GM19467 (cell line): Measurements from ENCODE around the gene CCNDBP1.
"Not testable (repeated sequence)": the region's sequence is repeated elsewhere in the genome, so short reads cannot be mapped to it uniquely, and the experiment has no call there.

Source experiments
- ATAC-seq: cut with Tn5 transposase; IDR thresholded peaks from one replicate; pipeline ENCODE4 v1.9.1; 2021; ENCODE audit warnings: mild to moderate bottlenecking, moderate library complexity; ENCODE audit not compliant: unreplicated experiment

CCNDBP1 gene, protein sequence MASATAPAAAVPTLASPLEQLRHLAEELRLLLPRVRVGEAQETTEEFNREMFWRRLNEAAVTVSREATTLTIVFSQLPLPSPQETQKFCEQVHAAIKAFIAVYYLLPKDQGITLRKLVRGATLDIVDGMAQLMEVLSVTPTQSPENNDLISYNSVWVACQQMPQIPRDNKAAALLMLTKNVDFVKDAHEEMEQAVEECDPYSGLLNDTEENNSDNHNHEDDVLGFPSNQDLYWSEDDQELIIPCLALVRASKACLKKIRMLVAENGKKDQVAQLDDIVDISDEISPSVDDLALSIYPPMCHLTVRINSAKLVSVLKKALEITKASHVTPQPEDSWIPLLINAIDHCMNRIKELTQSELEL

DNA sequence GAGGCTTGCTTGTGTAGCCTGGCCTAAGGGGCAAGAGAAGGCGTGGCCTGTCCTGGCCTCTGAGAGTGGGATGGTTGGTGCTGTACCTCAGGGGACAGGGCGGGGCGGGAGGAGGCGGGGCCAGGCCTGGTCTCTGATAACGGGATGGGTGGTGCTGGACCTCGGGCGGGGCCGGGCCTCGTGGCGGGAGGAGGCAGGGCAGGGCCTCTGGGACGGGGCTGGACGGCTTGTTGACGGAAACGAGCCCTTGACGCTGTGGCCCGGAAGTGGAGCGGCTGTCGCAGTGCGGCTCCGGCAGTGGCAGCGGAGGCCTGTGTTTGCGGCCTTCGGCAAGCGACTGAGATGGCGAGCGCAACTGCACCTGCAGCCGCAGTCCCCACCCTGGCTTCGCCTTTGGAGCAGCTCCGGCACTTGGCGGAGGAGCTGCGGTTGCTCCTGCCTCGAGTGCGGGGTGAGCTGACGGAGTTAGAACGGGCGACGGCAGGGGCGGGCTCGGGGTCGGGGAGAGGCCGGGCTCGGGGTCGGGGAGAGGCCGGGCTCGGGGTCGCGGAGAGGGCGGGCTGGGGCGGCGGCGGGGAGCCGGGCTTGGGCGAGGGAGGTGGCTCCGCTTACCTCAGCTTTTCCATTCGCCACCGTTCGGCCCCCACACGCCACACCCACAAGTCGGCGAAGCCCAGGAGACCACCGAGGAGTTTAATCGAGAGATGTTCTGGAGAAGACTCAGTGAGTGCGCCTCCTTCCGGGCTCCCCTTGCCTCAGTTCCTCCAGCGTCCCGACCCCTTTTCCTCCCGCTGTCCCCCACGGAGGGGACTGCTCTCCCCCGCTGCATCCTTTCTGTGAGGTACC is at the start of gene CCNDBP1:
TSS of gene CCNDBP1 (plus strand) at position 247 of the 846 bp plus-strand sequence. CDS start at position 343, 96 bp downstream.
- peak; percentile 92 for ATAC-seq

DNA sequence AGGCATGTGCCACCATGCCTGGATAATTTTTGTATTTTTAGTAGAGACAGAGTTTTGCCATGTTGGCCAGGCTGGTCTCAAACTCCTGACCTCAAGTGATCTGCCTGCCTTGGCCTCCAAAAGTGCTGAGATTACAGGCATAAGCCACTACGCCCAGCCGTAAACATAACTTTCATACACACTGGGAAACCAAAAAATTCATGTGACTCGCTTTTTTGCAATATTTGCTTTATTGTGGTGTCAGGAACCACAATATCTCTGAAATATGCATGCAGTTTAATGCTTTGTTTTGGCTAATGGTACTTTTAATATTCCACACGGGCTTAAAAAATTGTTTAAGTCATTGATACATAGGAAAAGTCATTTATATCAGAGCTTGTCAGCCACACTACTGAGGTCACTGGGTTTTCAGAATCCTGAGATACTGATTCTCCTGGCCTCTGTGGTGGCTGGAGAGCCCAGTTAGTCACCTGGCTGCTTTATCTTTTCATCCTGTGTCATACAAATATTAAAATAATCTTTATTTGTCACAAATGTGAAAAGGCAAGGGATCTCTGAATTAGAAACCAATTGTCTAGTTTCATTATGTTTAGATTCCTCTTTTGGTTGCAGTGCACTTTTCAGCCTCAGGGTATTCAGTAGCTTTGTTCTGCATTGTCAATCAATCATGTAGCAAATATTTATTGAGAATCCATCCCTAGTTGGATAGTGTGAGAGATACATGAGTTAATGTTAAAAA is 41.8 kb upstream of the CCNDBP1 start:
- ATAC-seq, result no peak

DNA sequence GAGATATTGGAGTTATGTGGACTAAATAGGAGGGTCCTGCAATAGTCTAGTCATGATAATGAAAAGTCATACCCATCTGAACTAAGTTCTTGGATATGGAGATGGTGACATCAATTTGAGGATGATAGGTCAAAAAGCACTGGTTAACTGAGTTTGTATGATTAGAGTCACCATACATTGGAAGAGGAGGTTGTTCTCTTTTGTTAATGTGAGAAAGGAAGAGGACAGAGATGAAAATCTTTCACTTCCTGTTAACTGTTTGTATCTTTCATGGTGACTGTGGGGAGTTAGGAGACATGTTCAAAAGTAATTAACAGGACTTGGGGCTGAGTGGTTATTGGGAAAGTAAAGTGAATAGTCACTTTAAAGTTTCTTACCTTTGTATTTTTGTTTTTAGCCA is 40.7 kb upstream of the CCNDBP1 start:
- no peak for ATAC-seq

DNA sequence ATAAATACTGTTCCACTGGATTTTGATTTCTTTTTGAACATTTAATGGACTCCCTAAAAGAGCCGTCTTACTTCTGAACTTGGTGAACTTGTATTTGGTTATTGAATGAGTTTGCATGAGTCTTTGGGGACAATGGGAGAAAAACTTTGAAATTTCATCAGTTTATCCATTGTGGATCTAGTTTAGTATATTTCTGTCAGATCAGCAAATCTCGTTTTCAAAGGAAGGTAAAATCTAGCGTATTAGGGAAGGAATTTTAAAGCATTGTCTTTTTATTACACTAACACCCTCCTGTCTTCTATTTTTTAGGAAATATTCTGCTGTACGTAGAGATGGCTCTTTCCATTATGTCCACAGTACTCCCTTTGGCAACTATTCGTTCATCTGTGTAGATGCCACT is 39.0 kb upstream of the CCNDBP1 start:
- no peak for ATAC-seq

DNA sequence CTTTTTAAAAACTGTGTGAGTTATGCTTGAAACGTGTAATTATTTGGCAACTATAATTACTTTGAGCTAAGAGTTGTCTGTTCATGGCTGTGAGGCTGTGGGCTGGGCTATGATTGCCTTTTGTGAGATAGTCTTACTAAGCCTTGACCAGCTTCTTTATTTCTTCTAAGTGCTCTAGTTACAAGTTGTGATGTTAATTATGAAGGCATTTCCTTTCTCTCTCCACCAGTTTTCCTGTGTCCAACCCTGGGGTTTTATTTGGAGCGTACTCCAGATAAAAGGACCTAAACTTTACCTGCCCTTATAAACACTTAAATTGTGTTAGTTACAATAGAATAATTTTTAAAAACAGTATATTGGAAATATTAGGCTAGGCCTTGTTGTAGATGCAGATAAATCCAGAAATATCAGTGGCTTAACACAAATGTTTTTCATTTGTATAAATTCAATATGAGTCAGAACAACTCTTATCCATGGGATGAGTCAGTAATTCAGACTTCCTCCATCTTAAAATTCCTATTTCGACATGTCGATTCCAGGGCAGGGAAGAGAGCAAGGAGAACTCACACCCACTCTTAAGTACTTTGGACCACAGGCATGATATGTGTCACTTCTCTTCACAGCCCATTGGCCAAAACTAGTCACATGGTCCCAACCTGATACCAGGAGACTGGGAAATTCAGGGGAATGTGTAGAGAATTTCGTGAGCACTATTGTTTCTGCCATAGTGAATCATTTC is 34.8 kb upstream of the CCNDBP1 start:
- no peak for ATAC-seq

DNA sequence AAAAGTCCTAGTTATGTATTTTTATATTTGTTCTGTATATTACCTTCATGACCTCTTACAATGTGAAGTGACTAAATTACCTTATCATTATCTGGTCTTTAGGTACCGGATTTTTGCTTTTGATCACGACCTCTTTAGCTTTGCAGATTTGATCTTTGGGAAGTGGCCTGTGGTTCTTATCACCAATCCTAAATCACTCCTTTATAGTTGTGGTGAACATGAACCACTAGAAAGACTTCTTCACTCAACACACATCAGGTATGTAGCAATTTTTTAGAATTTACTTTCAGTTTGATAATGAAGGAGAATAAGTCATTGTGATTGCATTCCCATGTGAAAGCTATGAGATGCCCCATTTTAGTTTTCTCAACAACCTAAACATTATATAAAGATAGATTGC is 33.5 kb upstream of the CCNDBP1 start:
- no peak for ATAC-seq

DNA sequence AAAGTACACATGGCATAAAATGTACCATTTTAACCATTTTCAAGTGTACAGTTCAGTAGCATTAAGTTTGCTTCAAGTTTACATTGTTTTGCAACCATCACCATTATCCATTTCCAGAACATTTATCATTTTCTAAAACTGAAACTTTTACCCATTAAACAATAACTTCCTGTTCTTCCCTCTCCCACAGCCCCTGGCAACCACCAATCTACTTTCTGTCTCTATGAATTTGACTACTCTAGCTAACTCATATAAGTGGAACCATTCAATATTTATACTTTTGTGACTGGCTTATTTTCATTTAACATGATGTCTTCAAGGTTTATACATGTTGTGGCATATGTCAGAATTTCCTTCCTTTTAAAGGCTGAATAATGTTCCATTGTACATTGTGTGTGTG is 31.9 kb upstream of the CCNDBP1 start:
- no peak for ATAC-seq

DNA sequence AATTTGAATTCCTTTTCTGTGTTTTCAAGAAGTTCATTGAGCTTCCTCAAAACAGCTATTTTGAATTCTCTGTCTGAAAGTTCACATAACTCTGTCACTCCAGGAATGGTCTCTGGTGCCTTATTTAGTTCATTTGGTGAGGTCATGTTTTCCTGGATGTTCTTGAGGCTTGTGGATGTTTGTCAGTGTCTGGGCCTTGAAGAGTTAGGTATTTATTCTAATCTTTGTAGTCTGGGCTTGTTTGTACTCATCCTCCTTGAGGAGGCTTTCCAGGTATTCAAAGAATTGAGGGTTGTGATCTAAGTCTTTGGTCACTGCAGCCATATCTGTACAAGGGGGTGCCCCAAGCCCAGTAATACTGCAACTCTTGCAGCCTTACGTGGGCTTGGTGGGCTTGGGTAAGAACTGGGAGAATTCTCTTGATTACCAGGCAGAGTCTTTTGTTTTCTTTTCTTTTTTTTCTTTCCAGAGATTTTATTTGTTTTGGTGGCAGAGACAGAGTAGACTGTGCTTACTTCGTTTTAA is 19.3 kb upstream of the CCNDBP1 start:
- ATAC-seq, result no peak

DNA sequence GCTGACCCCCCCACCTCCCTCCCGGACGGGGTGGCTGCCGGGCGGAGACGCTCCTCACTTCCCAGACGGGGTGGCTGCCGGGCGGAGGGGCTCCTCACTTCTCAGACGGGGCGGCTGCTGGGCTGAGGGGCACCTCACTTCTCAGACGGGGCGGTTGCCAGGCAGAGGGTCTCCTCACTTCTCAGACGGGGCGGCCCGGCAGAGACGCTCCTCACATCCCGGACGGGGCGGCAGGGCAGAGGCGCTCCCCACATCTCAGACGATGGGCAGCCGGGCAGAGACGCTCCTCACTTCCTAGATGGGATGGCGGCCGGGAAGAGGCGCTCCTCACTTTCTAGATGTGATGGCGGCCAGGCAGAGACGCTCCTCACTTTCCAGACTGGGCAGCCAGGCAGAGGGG is 17.9 kb upstream of the CCNDBP1 start:
- ATAC-seq, result not testable (repeated sequence)

DNA sequence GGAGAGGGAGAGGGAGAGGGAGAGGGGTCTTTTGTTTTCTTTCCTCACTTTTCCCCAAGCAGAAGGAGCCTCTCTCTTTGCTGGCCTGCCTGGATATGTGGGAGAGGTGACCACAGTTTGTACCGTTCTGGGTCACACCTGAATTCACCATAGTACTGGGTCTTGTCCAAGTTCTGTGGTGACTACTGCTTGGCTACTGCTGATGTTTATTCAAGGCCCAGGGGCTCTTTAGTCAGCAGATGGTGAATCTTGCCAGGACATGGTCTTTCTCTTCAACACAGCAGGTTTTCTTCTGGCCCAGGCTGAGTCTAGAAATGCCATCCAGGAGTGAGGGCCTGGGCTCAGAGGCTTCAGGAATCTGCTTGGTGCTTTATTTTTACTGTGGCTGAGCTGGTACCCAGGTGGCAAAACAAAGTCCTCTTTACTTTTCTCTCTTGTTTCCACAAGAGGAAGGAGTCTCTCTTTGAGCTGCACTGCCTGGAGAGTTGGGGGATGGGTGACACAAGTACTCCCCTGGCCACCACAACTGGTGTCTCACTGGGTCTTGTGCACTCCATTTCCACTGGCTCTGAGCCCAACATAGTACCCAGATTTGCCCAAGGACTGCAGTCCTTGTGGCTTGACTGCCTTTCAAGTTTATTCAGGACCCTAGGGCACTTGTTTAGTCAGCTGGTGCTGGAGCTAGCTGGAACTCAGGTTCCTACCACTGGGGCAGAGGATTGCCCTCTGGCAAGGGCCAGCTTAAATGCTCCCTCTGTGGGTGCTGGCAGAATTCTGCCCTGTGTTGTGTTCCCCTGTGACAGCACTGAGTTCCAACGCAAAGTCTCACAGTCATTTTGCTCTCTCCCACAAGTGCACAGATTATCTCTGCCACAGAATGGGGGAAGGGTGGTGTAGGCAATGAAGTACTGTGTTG is 16.8 kb upstream of the CCNDBP1 start:
- no peak for ATAC-seq

DNA sequence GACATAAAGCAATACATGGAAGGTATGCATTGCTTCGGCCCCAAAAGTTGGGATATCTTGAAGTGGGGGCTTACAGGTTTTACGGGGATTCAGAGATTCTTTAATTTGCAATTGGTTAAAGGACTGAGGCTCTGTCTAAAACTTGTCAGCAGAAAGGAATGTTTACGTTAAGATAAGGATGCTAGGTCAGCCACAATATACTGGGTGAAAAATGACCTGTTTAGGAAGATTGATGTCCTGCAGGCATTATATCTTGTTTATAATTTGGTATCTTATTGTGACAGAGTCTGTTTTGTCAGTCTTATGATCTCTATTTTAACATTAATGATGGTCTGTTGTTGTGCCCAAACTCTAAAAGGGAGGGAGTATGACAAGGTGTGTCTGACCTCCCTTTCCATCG is 15.3 kb upstream of the CCNDBP1 start:
- ATAC-seq, result no peak

DNA sequence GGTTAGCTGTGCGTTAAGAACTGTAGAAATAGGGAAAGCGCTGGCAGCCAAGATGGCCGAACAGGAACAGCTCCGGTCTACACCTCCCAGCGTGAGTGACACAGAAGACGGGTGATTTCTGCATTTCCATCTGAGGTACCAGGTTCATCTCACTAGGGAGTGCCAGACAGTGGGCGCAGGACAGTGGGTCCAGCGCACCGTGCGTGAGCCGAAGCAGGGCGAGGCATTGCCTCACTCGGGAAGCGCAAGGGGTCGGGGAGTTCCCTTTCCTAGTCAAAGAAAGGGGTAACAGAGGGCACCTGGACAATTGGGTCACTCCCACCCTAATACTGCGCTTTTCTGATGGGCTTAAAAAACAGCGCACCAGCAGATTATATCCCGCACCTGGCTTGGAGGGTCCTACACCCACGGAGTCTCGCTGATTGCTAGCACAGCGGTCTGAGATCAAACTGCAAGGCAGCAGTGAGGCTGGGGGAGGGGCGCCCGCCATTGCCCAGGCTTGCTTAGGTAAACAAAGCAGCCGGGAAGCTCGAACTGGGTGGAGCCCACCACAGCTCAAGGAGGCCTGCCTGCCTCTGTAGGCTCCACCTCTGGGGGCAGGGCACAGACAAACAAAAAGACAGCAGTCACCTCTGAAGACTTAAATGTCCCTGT is 9.4 kb upstream of the CCNDBP1 start:
- not testable (repeated sequence) for ATAC-seq

DNA sequence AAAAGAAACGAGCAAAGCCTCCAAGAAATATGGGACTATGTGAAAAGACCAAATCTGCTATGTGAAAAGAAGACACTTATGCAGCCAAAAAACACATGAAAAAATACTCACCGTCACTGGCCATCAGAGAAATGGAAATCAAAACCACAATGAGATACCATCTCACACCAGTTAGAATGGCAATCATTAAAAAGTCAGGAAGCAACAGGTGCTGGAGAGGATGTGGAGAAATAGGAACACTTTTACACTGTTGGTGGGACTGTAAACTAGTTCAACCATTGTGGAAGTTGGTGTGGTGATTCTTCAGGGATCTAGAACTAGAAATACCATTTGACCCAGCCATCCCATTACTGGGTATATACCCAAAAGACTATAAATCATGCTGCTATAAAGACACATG is 8.1 kb upstream of the CCNDBP1 start:
- ATAC-seq, result not testable (repeated sequence)

DNA sequence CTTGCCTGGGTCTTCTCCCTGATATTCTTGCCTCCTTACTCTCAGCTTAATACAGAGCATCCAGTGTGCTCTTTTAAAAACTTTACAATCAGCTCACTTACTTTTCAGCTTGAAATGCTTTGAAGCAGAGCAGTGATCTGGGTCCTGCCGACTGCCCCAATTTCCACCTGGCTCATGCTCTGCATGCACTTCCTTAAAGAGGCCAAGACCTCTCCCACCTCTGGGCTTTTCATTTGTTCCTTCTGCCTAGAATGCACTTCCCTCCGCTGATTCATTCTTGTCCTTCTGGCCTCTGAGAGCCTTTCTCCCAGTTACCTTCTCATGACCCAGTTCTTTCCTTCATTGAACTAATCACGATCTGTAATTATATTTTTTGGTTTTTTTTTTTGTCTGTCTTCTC is 1.9 kb upstream of the CCNDBP1 start:
- ATAC-seq, result no peak

DNA sequence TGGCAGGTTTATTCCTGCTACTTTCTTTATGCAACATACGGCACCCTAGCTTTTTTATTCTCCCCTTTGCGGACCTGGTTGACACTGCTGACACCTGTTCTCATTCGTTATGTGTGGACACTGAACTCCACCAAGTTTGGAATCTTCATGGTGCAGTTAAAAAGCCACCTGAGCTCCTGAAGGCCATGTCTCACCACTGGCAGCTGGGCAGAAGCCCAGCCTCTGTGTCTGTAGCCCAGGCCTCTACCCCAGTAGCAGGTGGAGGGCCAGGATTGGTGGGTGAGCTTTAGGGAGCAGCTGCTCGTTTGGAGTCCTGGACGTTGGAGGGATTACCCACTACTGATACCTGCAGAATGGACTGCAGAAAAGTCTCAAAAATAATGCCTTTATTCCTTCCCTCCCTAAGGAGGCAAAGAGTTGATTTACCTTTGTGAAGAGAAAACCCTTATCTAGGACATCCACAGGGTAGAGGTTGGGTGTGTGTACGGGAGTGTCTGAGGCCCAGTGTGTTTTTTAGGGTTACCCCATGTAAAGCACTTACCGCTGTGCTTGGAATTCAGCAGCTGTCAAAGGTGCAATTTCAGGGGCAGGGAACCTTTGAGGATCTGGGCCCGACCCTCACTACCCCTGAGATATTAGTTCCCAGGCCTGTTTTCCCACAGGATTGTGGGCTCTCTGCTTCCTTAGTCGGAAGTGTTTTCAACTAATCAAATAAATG is 637 bp upstream of the CCNDBP1 start:
- no peak for ATAC-seq

DNA sequence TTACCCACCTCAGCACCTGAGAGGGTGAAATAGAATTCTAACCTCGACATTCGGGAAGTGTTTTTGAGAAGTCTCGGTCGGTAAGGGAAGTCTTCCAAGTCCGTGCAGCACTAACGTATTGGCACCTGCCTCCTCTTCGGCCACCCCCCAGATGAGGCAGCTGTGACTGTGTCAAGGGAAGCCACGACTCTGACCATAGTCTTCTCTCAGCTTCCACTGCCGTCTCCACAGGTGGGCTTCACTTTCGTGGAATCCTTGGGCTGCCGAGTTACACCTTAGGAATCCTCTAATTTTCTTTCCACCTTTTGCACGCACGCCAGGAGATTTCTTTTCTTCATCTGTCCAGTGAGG is 775 bp downstream of the CCNDBP1 start:
- peak; percentile 22 for ATAC-seq

DNA sequence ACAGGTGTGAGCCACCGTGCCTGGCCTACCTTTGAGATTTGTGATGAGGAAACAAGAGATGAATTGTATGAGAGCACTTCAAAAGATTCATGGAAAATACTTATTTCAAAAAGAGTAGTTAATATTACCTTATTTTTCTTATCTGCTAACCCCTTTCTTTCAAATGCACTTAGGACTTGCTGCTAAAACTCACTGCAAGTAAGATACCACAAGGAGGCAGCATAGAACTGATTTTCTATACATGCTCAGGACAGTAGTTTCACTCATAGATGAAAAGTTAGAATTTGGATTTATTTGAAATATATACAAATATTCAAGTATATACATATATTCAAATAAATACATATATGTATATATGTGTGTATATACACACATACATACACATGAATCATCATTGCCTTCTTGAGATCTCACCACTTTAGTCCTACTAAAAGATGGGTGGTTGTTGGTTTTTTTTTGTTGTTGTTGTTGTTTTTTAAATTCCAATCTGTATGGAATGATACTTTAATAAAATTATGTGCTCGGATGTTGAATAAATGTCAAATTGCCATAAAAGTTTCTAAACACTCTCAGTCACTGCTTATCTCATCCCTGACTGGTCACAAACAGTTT is 2.4 kb downstream of the CCNDBP1 start:
- no peak for ATAC-seq

DNA sequence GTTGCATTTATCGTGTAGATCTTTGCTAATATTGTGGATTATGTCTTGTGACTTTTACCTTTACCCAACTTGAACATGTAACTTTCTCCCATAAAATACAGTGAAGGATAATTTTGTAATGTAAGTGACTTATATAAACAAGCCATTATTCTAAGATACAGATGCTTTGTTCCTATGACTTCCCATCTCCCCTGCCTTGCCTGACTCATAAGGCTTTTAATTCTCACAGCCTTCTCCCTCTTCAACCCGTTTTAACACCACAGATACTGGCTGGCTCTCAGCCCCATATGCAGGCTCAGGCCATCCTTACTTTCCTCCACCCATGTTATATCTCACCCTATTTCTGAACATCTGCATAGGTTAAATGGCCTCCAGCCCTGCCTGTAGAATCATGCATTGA is 4.1 kb downstream of the CCNDBP1 start:
- no peak for ATAC-seq
